ENCODE measurements around the gene OSGIN1.
A peak's percentile ranks its signal among the peaks of the same experiment; 100 is the strongest.

The OSGIN1 gene

DNA sequence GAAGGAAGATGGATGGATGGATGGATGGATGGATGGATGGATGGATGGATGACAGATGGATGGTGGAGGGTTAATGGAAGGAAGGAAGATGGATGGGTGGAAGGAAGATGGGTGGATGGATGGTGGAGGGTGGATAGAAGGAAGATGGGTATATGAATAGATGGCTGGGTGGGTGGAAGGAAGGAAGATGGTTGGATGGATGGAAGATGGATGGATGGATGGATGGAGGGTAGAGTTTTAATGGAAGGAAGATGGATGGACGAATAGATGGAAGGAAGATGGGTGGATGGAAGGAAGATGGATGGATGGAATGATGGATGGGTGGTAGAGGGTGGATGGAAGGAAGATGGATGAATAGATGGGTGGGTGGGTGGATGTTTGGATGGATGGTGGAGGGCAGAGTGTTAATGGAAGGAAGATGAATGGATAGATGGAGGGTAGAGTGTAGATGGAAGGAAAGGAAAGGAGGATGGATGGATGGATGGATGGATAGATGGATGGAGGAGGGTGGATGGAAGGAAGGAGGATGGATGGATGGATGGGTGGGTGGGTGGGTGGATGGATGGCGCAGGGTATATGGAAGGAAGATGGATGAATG, 32.0 kb upstream of the OSGIN1 start:
- H3K27ac Mint-ChIP-seq: no peak overlapping the region
- H3K4me3 Mint-ChIP-seq: no peak overlapping the region
- H3K27me3 Mint-ChIP-seq: no peaks in the 10 kb centered on the region
- H3K4me1 Mint-ChIP-seq (ENCODE audit: low read depth): no peaks in the 10 kb centered on the region
- no peaks in the 10 kb centered on the region for H3K9me3 Mint-ChIP-seq
- H3K36me3 Mint-ChIP-seq (ENCODE audit: low read depth): peaks cover 39% of the 10 kb centered on the region
- no peak for DNase-seq

DNA sequence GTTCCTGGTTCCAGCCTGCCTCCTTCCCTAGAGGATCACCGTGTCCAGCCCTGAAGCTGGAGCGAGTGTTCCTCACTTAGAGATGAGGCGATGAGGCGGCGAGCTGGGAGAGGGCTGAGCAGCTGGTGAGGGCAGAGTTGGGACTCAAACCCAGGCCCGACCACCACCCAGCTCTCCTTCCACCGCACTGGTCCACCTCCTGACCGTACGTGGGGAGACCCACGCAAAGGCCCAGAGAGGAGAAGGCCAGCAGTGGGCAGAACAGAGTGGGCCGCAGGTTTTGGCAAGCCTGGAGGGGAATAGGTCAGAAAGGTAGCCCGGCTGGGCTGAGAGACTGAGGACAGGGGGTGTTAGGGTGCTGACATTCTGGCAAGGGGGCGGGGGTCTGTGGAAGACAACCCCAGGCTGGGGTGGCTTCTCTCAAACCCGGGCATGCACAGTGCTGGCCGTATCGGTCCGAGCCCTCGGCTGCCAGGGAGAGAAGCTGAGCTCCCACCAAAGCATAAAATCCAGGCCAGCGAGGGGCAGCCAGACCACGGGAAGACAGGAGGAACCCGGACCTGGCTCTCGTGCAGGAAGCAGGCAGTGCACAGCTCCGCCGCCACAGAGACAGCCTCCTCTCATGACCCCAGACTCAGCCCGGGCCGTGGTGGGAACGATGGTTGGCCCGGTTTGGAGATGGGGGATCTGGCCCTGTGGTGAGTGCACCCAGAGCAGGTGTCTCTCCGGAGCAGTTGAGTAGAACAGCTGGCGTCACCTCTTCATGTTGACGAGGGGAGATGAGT, 29.3 kb upstream of the OSGIN1 start:
- Mint-ChIP-seq H3K4me1 (ENCODE audit: low read depth) (peaks cover 3% of the 10 kb centered on the region), H3K9me3 (no peaks in the 10 kb centered on the region), H3K27me3 (no peaks in the 10 kb centered on the region), H3K27ac (no peak overlapping the region), H3K4me3 (no peak overlapping the region), H3K36me3 (ENCODE audit: low read depth) (peaks cover 14% of the 10 kb centered on the region)
- no peak for DNase-seq

DNA sequence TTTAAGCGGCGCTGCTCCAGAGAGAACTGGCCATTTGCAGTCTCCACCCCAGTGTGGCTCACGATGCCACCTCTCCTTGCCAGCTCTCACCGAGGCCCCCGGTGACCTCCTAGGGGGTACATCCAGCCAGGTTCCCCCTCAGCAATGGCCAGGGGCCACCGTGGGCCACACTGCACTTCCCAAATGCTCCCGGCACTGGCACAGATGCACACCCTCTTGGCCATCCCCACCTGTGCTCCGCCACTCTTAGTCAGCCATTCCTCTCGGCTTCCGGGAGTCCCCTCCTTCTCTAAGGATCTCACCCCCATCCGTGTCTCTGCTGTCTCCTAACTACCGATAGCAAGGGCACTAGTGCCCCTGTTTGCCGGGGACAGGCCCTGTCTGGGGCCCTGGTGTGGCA, 28.4 kb upstream of the OSGIN1 start:
- Mint-ChIP-seq H3K27me3 (no peaks in the 10 kb centered on the region), H3K27ac (no peak overlapping the region), H3K4me3 (no peak overlapping the region), H3K9me3 (no peaks in the 10 kb centered on the region), H3K4me1 (ENCODE audit: low read depth) (peaks cover 3% of the 10 kb centered on the region), H3K36me3 (ENCODE audit: low read depth) (peaks cover 5% of the 10 kb centered on the region)
- no peak for DNase-seq

DNA sequence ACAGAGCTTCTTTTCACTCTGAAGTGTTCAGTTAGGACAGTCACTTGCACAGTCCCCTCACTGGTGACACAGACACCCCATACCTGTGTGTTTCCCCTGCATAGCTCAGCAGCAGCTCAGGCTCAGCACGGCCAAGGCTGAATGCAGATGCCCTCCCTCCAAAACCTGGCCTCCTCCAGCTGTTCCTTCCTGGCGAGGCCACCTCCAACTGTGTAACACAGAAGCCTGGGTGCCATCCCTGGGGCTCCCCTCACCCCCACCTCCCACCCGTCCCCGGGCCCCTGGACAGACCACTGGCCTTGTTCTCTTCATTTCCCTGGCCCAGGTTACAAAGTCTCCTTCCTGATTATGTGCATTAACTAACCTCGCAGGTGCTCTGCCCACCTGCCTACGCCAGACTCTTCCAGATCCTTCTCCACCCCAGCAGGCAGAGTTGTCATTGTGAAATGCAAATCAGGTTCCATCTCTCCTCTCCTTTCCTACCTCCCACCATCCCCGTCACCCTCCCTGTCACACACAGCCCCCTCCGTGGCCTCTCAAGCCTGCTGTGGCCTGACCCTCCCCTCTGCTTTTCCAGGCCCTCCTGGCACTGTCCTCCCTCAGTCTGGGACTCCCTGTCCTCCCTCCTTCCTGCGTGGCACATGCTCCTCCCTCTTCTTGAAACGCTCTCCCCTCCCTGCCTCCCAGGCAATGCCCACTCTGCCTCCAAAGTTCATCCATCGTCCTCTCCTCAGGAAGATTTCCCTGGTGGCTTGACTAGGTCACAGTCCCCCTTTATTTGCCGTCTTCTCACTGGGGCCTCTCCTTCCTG, 27.7 kb upstream of the OSGIN1 start:
- H3K27me3 Mint-ChIP-seq: no peaks in the 10 kb centered on the region
- no peaks in the 10 kb centered on the region for H3K9me3 Mint-ChIP-seq
- DNase-seq: no peak
- no peak overlapping the region for H3K27ac Mint-ChIP-seq
- H3K36me3 Mint-ChIP-seq (ENCODE audit: low read depth): peaks cover 3% of the 10 kb centered on the region
- peaks cover 3% of the 10 kb centered on the region for H3K4me1 Mint-ChIP-seq (ENCODE audit: low read depth)
- no peak overlapping the region for H3K4me3 Mint-ChIP-seq

DNA sequence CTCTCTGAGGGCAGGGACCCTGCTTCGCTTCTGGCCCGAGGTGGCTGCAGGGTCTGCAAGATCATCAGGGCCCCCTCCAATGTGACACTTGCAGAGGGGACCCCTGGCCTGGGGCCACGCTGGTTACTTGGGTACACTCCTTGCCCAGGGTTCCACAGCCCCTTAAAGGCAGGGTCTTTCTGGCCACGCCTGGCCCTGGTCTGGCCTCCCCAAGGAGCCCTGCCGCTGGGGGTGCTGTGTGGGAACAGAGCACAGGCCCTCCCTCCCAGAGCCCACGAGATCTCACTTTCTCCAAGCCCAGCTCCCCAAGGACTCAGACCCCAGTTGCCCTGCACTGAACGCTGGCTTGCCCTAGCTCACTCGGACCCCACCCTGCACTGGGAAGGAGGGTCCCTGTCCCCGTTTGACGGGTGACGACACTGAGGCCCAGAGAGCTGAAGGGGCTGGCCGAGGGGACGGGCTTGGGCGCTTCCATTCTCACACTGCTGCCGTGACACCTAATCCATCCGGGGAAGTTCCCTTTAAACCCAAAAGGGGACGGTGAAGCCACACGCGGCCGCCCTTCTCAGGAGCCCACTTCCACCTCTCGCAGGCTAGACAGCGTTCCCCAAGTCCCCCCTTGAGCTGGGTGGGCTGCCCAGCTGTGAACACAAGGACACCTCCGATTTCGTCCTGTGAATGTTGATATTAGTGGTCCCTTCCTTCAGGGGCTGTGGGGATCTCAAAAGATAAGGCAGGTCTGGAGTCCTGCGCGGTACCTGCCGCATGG, 26.9 kb upstream of the OSGIN1 start:
- H3K36me3 Mint-ChIP-seq (ENCODE audit: low read depth): no peaks in the 10 kb centered on the region
- peaks cover 3% of the 10 kb centered on the region for H3K4me1 Mint-ChIP-seq (ENCODE audit: low read depth)
- H3K4me3 Mint-ChIP-seq: no peak overlapping the region
- H3K27me3 Mint-ChIP-seq: no peaks in the 10 kb centered on the region
- no peak for DNase-seq
- no peak overlapping the region for H3K27ac Mint-ChIP-seq
- H3K9me3 Mint-ChIP-seq: no peaks in the 10 kb centered on the region

DNA sequence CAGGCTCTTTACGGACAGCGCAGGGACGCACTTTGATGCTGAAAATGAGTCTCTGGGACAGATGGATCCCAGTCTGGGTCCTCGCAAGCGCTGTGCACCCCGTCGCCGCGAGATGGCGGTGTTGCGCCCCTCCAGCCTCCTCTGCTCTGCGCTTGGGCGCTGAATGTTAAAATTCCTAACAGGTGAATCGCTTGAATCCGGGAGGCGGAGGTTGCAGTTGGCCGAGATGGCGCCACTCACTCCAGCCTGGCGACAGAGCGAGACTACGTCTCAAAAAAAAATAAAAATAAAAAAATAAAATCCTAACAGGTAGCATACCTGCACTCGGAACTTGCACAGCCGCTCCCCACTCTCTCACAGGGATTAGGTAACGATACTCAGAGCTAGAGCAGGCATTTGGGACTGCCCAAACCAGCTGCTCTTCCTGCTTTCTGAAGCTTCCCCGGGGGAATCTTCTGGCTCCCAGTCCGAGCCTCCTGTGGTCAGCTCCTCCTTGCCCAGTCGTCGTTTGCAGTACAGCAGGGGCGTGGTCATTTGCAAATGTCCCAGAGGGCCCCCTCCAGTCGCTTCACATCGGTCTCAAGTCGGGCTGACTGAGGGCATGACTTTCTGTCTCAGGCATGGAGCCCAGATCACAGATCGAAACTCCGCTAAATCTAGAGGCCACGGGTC, 26.2 kb upstream of the OSGIN1 start:
- Mint-ChIP-seq H3K36me3 (ENCODE audit: low read depth) (no peaks in the 10 kb centered on the region), H3K27me3 (no peaks in the 10 kb centered on the region), H3K4me1 (ENCODE audit: low read depth) (peaks cover 3% of the 10 kb centered on the region), H3K9me3 (no peaks in the 10 kb centered on the region), H3K27ac (no peak overlapping the region), H3K4me3 (no peak overlapping the region)
- peak; percentile 82 for DNase-seq

DNA sequence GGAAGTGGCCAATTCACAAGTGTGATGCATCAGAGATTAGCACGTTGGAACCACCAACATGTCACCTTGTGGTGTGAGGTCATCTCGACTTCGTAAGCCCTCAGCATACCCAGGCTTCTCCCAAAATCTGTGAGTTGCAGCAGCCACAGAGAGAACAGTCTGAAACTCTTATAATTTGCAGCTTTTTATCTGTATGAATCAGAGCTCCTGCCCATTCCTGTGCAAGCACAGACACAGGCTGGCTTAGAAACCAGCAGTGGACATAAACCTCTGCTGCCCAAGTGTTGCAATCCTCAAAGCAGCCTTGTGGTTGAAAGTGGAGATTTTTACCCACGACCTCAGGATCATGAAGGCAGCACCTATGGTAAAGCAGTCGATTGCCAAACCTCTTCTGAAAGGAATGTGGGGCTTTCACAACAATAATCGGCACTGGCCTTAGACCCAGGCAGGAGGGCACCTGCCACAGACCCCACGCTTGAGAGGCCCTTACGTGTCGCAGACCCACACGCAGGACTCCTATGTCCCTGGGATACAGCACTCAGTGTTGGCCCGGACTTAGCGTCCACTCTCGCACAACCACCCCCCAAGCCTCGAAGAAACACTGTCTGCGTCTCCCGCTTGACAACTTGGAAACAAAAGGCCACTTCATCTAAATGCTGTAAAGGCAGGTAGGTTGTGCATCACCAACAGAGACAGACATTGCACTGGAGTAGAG, 24.5 kb upstream of the OSGIN1 start:
- Mint-ChIP-seq H3K27ac (no peak overlapping the region), H3K4me1 (ENCODE audit: low read depth) (peaks cover 3% of the 10 kb centered on the region)
- DNase-seq: no peak

DNA sequence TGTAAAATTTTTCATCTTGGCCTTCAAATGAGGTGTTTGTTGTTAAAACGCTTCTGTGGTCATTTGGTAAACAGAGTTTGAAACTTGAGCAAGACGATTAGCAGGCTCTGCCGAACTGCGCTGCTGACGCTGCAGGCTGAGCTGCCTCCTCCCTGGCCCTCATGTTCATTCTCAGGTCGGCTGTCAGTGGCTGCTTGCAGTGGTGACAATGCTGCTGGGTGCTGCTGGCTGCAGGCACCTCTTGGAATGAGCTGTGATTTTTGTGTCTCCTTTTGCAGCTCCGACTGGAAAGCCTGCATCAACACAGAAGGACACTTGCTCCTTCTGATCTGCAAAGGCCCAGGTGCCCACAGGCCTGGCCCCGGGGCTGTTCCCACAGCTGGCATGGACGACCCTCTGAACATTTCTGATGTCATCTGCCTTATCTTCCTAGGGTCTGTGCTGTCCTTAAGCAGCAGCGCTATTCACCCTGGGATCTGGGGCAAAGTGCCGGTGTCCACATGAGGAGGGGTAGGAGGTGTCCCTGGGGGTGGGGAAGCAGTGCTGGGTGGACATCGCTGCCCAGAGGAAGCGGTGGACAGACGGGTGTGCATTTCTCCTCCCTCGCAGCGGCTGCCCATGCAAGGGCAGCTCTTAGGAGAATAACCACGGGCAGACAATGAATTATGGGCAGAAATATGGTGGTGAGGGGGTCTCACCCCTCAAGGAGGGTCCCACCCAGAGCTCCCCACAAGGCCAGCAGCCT, 23.1 kb upstream of the OSGIN1 start:
- Mint-ChIP-seq H3K9me3 (no peaks in the 10 kb centered on the region), H3K4me3 (no peak overlapping the region), H3K27ac (no peak overlapping the region), H3K27me3 (no peaks in the 10 kb centered on the region), H3K4me1 (ENCODE audit: low read depth) (peaks cover 3% of the 10 kb centered on the region), H3K36me3 (ENCODE audit: low read depth) (no peaks in the 10 kb centered on the region)
- no peak for DNase-seq

More for the DNA sequence above, 24.5 kb upstream of the OSGIN1 start:
- no peaks in the 10 kb centered on the region for H3K27me3 Mint-ChIP-seq
- no peak overlapping the region for H3K4me3 Mint-ChIP-seq
- H3K9me3 Mint-ChIP-seq: no peaks in the 10 kb centered on the region
- H3K36me3 Mint-ChIP-seq (ENCODE audit: low read depth): no peaks in the 10 kb centered on the region

DNA sequence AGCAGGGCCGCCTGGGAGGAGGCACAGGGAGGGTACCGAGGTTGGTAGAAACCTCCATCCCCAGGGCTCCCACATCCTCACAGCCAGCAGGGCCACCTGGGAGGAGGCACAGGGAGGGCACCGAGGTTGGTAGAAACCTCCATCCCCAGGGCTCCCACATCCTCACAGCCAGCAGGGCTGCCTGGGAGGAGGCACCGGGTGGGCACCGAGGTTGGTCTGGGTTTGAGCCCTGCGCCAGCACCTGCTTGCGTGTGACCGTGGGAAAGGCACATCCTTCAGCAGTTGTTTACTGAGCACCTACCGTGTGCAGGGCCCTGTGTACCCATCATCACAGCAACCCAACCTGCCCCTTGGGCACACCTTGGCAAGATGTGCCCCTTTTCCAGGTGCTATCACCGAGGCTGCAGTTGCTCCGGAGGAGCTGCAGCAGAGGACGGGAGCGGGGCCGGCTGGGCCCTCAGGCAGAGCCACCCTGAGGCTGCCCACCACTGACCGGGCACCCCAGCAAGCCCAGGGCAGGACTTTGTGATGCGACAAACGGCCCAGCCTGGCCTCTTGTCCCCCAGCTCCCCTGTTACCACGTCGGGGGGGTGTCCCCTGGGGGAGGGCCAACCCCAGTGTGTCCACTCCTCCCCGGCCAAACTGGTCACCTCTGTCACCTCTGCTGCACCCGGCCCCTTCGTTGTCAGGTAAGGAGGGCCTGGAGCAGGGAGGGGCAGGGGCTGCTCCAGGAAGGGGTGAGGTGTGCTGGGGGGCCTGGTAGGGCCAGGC, 22.1 kb upstream of the OSGIN1 start:
- no peaks in the 10 kb centered on the region for H3K36me3 Mint-ChIP-seq (ENCODE audit: low read depth)
- no peak overlapping the region for H3K4me3 Mint-ChIP-seq
- H3K4me1 Mint-ChIP-seq (ENCODE audit: low read depth): peaks cover 3% of the 10 kb centered on the region
- H3K27me3 Mint-ChIP-seq: no peaks in the 10 kb centered on the region
- H3K9me3 Mint-ChIP-seq: no peaks in the 10 kb centered on the region
- no peak for DNase-seq
- H3K27ac Mint-ChIP-seq: no peak overlapping the region

DNA sequence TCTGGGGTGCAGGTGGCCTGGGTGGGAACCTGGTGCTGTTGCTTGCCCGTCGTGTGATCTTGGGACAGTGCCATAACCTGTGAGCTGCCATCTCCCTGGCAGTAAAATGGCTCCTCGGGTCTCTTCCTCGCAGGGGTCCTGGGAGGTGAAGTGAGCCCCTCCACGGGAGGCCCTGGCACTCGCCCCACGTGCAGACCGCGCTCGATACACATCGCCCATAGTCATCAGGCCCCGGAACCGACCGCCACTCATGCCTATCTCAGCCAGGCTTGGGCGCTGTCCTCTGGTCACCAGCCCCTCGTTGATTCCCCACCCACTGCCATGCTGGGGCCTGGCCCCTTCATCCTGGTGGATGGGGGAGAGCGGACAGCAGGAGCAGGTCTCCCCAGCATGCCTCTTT, 21.5 kb upstream of the OSGIN1 start:
- H3K4me3 Mint-ChIP-seq: no peak overlapping the region
- H3K36me3 Mint-ChIP-seq (ENCODE audit: low read depth): no peaks in the 10 kb centered on the region
- no peaks in the 10 kb centered on the region for H3K9me3 Mint-ChIP-seq
- H3K4me1 Mint-ChIP-seq (ENCODE audit: low read depth): peaks cover 1% of the 10 kb centered on the region
- no peak for DNase-seq
- no peak overlapping the region for H3K27ac Mint-ChIP-seq
- H3K27me3 Mint-ChIP-seq: no peaks in the 10 kb centered on the region

DNA sequence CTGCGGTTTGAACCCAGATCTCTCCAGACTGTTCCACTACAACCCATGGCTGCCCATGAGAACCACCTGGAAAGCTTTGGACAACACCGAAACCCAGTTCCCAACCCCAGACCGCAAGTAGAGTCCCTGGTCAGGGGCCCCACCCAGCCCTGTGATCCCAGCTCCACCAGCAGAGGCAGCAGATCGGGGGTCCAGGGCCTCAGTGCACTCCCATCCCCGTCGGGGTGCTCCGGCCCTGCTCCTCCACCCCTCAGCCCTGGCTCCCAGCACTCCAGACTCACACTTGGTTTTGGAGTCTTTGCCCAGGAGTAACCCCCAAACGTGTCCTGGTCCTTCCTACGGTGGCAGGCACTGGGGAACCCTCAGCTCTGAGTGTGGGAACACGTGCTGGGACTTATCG, 20.7 kb upstream of the OSGIN1 start:
- H3K4me3 Mint-ChIP-seq: no peak overlapping the region
- no peaks in the 10 kb centered on the region for H3K9me3 Mint-ChIP-seq
- H3K36me3 Mint-ChIP-seq (ENCODE audit: low read depth): no peaks in the 10 kb centered on the region
- H3K27me3 Mint-ChIP-seq: no peaks in the 10 kb centered on the region
- no peak for DNase-seq
- no peak overlapping the region for H3K27ac Mint-ChIP-seq
- no peaks in the 10 kb centered on the region for H3K4me1 Mint-ChIP-seq (ENCODE audit: low read depth)

DNA sequence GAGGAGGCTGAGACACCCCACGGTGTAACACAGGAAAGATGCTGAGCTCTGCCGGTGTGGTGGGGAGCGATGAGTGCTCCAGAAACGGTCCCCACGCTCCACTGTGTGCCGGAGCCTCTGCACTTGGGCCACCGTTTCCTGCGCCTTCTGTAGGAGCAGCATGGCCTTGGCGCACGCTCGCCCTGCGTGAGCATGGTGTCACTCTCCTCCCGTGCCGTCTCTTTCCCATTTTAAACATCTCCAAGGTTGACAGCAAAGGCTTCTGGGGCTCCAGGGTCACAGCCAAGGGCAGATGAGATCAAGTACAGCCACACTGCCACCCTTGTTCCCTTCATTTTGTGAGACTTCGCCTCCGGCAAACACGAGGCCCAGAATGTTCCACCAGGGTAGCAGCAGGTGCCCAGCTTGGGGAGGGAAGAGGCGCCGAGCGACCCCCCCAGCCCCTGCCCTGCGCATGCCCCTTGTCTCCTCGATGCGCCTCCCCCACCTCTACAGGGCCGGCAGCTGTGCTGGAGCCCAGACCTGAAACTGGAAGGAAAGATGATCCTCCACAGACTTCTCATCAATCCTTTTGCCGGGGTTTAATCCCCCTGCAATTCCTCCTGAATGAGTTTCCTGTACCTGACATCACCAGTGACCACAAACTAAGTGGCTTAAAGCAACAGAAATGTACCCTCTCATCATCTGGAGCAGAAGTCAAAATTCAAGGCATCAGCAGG, 19.9 kb upstream of the OSGIN1 start:
- no peak for DNase-seq
- H3K36me3 Mint-ChIP-seq (ENCODE audit: low read depth): no peaks in the 10 kb centered on the region
- no peaks in the 10 kb centered on the region for H3K9me3 Mint-ChIP-seq
- no peak overlapping the region for H3K27ac Mint-ChIP-seq
- H3K27me3 Mint-ChIP-seq: no peaks in the 10 kb centered on the region
- no peaks in the 10 kb centered on the region for H3K4me1 Mint-ChIP-seq (ENCODE audit: low read depth)
- H3K4me3 Mint-ChIP-seq: no peak overlapping the region
